ENCODE measurements around the gene PPIB.

PPIB gene

DNA sequence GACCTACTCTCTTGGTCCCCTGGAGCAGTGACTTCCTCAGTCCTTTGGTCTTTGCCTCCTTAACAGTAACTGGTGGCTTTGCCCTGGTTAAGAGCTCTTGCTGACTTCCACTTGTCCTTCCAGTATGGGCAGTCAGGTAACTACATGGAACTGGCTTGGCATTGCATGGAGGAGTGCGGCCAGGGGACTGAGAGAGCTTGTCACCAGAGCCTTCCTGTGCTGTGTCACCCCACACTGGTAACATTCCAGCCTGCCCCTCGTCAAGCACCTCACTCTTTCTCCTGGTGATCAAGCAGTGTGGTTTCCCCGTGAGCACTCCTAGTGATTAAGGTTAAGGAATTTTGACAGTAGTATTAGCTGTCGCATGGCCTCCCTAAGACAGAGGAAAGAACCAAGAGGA, 30.6 kb downstream of the PPIB start (continued):
- TF ChIP-seq ZSCAN30 (tag by site-specific recombination; IDR thresholded peaks at IDR 0.05): no peak

DNA sequence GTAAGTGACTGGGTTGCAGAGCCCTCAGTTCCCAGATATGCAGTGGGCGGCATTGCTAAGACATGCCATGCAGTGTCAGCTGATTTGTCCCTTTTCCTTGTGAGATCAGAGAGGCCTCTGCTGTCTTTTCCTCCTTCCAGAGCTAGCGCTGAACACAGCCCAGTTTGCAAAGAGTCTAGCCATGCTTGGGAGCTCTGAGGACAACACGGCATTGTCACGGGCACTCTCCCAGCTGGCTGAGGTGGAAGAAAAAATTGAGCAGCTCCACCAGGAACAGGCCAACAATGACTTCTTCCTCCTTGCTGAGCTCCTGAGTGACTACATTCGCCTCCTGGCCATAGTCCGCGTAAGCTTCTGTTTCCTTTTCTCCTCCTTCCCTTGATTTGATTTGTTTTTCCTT, 31.3 kb downstream of the PPIB start:
- H3K4me3 ChIP-seq (ENCODE audit: low read depth, low read length): no peak overlapping the region
- H3K36me3 ChIP-seq (ENCODE audit: control insufficient read depth in 2 of 2, insufficient read depth in 1 of 2, low read length in 2 of 2): peaks cover 10 to 89% of the 10 kb centered on the region in 2 experiments
- no peaks in the 10 kb centered on the region for H3K9me3 ChIP-seq (ENCODE audit: control insufficient read depth, insufficient read depth, low read depth, low read length)
- CTCF ChIA-PET: no interaction called here
- no peaks in the 10 kb centered on the region for H3K4me1 ChIP-seq (ENCODE audit: control insufficient read depth, insufficient read depth, low read length)
- H3K27ac ChIP-seq (ENCODE audit: extremely low read depth, low read depth, low read length): no peak overlapping the region
- TF ChIP-seq ZNF426 (tag by site-specific recombination; IDR thresholded peaks at IDR 0.05): no peak
- no peak for TF ChIP-seq ZNF121 (tag by site-specific recombination; IDR thresholded peaks at IDR 0.05)
- TF ChIP-seq ZNF501 (tag by site-specific recombination; IDR thresholded peaks at IDR 0.05): no peak
- TF ChIP-seq HOXC10 (CRISPR knock-in tag; IDR thresholded peaks at IDR 0.05): no peak
- TF ChIP-seq ZNF624 (tag by site-specific recombination; IDR thresholded peaks at IDR 0.05): no peak
- no peak for TF ChIP-seq KLF9 (tag by site-specific recombination; IDR thresholded peaks at IDR 0.05; ENCODE audit: low read depth)
- TF ChIP-seq REPIN1 (tag by site-specific recombination; IDR thresholded peaks at IDR 0.05; ENCODE audit: low read depth): no peak
- TF ChIP-seq ZNF596 (tag by site-specific recombination; IDR thresholded peaks at IDR 0.05): no peak
- TF ChIP-seq ZNF548 (tag by site-specific recombination; IDR thresholded peaks at IDR 0.05): no peak
- TF ChIP-seq ZNF555 (tag by site-specific recombination; conservative IDR thresholded peaks at IDR 0.05): no peak
- TF ChIP-seq, protein P1, sequence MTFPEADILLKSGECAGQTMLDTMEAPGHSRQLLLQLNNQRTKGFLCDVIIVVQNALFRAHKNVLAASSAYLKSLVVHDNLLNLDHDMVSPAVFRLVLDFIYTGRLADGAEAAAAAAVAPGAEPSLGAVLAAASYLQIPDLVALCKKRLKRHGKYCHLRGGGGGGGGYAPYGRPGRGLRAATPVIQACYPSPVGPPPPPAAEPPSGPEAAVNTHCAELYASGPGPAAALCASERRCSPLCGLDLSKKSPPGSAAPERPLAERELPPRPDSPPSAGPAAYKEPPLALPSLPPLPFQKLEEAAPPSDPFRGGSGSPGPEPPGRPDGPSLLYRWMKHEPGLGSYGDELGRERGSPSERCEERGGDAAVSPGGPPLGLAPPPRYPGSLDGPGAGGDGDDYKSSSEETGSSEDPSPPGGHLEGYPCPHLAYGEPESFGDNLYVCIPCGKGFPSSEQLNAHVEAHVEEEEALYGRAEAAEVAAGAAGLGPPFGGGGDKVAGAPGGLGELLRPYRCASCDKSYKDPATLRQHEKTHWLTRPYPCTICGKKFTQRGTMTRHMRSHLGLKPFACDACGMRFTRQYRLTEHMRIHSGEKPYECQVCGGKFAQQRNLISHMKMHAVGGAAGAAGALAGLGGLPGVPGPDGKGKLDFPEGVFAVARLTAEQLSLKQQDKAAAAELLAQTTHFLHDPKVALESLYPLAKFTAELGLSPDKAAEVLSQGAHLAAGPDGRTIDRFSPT (tag by site-specific recombination; IDR thresholded peaks at IDR 0.05): no peak
- POLR2A ChIA-PET: interaction anchor here (1.1 kb wide), 1 partner anchor 18 kb away, joined by 4 read pairs; no protein-coding TSS in a partner anchor

DNA sequence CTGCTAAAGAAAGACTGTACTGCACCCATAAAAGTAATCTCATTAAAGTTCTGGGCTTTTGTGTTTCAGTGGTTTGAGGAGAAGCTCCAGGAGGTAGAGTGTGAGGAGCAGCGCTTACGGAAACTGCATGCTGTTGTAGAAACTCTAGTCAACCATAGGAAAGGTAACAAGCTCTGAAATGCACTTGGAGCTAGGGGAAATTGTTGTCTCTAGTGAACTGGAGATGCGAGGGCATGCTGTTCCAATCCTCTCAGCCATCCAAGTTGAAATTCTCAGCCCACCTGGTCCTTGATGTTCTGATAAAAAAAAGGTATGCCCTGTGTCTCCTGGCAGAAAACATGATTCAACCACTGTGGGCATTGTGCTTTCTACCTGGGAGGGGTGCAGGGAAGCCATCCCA, 32.7 kb downstream of the PPIB start:
- no peak overlapping the region for H3K27ac ChIP-seq (ENCODE audit: extremely low read depth, low read depth, low read length)
- H3K9me3 ChIP-seq (ENCODE audit: control insufficient read depth, insufficient read depth, low read depth, low read length): no peaks in the 10 kb centered on the region
- H3K4me1 ChIP-seq (ENCODE audit: control insufficient read depth, insufficient read depth, low read length): no peaks in the 10 kb centered on the region
- no peak overlapping the region for H3K4me3 ChIP-seq (ENCODE audit: low read depth, low read length)
- ChIA-PET CTCF (no interaction called here), POLR2A (no interaction called here)
- peaks cover 10 to 87% of the 10 kb centered on the region in 2 experiments for H3K36me3 ChIP-seq (ENCODE audit: control insufficient read depth in 2 of 2, insufficient read depth in 1 of 2, low read length in 2 of 2)
- no peak for TF ChIP-seq KLF9 (tag by site-specific recombination; IDR thresholded peaks at IDR 0.05; ENCODE audit: low read depth)
- TF ChIP-seq IKZF3 (tag by site-specific recombination; IDR thresholded peaks at IDR 0.05): no peak
- no peak for TF ChIP-seq OSR2 (tag by site-specific recombination; IDR thresholded peaks at IDR 0.05)
- TF ChIP-seq ZNF274 (IDR thresholded peaks at IDR 0.05; ENCODE audit: low read length): no peak
- TF ChIP-seq ZNF274 (tag by site-specific recombination; IDR thresholded peaks at IDR 0.05; ENCODE audit: borderline replicate concordance): no peak
- TF ChIP-seq ZNF707 (tag by site-specific recombination; IDR thresholded peaks at IDR 0.05): no peak
- no peak for TF ChIP-seq HOXD13 (CRISPR knock-in tag; IDR thresholded peaks at IDR 0.05; ENCODE audit: borderline replicate concordance)
- TF ChIP-seq ZBTB7A (tag by site-specific recombination; IDR thresholded peaks at IDR 0.05; ENCODE audit: low read depth): no peak

DNA sequence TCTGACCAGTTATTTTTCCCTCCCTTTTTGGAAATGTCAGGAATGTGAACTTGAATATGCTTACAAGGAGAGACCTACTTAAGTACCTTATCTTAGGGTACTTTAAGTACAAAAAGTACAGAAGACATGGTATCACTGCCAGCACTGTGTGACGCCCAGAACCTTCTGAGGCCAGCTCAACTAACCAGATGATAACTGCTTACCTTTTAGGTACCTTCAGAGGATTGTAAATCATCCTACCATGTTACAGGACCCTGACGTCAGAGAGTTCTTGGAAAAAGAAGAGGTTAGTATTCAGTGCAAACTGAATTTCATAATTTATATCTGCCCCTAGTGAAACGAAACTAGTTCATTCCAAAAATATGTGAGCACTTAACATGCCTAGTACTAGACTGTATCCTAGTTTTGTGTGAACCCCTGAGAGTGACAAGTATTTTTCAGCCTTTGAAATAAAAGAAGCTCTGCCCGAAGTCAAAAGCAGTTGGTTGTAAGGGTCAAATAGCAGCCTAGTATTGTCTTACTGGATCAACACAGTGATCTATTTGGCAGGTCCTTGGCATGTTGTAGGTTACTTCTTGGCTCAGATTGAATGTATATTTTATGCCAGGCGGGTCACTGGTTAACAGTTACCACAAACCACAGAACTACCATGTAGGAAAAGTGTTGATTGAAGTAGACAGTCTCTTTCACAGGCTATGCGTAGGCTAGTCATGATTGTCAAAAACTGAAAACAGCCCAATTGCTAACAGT, 35.1 kb downstream of the PPIB start:
- Histone ChIP-seq H3K9me3 (ENCODE audit: control insufficient read depth, insufficient read depth, low read depth, low read length) (no peaks in the 10 kb centered on the region), H3K36me3 (ENCODE audit: control insufficient read depth in 2 of 2, insufficient read depth in 1 of 2, low read length in 2 of 2) (peaks cover 10 to 81% of the 10 kb centered on the region in 2 experiments), H3K4me1 (ENCODE audit: control insufficient read depth, insufficient read depth, low read length) (no peaks in the 10 kb centered on the region), H3K27ac (ENCODE audit: extremely low read depth, low read depth, low read length) (no peak overlapping the region), H3K4me3 (ENCODE audit: low read depth, low read length) (no peak overlapping the region)
- no peak for TF ChIP-seq ZFHX2 (tag by site-specific recombination; conservative IDR thresholded peaks at IDR 0.05)
- no peak for TF ChIP-seq ZNF133 (tag by site-specific recombination; IDR thresholded peaks at IDR 0.05)
- TF ChIP-seq, protein P2, sequence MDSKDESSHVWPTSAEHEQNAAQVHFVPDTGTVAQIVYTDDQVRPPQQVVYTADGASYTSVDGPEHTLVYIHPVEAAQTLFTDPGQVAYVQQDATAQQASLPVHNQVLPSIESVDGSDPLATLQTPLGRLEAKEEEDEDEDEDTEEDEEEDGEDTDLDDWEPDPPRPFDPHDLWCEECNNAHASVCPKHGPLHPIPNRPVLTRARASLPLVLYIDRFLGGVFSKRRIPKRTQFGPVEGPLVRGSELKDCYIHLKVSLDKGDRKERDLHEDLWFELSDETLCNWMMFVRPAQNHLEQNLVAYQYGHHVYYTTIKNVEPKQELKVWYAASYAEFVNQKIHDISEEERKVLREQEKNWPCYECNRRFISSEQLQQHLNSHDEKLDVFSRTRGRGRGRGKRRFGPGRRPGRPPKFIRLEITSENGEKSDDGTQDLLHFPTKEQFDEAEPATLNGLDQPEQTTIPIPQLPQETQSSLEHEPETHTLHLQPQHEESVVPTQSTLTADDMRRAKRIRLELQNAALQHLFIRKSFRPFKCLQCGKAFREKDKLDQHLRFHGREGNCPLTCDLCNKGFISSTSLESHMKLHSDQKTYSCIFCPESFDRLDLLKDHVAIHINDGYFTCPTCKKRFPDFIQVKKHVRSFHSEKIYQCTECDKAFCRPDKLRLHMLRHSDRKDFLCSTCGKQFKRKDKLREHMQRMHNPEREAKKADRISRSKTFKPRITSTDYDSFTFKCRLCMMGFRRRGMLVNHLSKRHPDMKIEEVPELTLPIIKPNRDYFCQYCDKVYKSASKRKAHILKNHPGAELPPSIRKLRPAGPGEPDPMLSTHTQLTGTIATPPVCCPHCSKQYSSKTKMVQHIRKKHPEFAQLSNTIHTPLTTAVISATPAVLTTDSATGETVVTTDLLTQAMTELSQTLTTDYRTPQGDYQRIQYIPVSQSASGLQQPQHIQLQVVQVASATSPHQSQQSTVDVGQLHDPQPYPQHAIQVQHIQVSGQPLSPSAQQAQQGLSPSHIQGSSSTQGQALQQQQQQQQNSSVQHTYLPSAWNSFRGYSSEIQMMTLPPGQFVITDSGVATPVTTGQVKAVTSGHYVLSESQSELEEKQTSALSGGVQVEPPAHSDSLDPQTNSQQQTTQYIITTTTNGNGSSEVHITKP (tag by site-specific recombination; IDR thresholded peaks at IDR 0.05): no peak
- no peak for TF ChIP-seq ZNF48 (tag by site-specific recombination; IDR thresholded peaks at IDR 0.05)
- ChIA-PET CTCF (interaction anchor here (0.6 to 0.7 kb wide), 3 partner anchors 22 to 30 kb away, joined by 3 to 5 read pairs (median 5); no protein-coding TSS in a partner anchor), POLR2A (no interaction called here)
